ENCODE results near the gene ATL3. TPM values are rescaled to one million over a fixed set of nuclear protein-coding genes. Genes with fewer than 3 reads are reported as not detected.

Gene ATL3
- total and polyA plus RNA-seq, 2 experiments from 2014 or later: 3.1 to 3.8 TPM

GRCh38 chr11:63616953-63617352 lies 54.2 kb downstream of the ATL3 start:
- TF ChIP-seq CTCF (IDR thresholded peaks at IDR 0.05; ENCODE audit: low read depth, low read length): no peak
- Histone ChIP-seq H3K4me1 (ENCODE audit: low read depth) (no peaks in the 10 kb centered on the region), H3K27me3 (peaks cover 22% of the 10 kb centered on the region), H3K36me3 (no peaks in the 10 kb centered on the region), H3K4me3 (no peak overlapping the region), H3K27ac (no peak overlapping the region), H3K9me3 (ENCODE audit: low read depth) (no peaks in the 10 kb centered on the region)
- DNase-seq (ENCODE audit: low read depth in 1 of 2, low spot score in 1 of 2): no peak

DNA sequence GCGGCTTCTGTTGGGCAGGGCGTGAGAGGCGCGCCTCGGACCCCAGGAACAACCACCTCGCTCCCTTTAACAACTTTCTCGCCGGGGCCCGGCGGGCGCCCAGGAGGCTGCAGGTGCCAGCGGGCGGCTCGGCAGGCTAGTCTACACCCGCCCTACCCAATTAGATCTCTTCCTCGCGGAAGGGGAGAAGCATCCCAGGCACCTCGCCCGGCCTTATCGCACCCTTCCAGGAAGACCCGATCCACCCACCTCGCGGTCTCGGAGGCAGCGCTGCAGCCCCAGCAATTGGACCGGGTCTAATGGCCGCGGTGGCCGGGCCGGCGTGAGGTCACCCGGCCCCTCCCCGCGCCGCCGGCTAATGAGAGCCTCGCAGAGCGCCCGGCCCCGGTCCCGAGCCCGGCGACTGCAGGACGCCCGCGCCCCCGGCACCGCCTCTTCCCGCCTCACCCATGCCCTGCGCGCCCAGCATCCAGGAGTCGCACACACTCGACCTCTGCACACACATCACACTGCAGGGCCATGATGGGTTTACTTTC lies 57.0 kb downstream of the ATL3 start, which contains the start of gene PLAAT3:
Gene PLAAT3, minus strand, starts transcription at position 298 of the 536 bp plus-strand sequence. CDS start 419 bp downstream, outside the sequence.
- Histone ChIP-seq H3K27ac (no peak within 1 kb of the TSS), H3K9me3 (ENCODE audit: low read depth) (no peaks in the 10 kb centered on the region), H3K4me3 (peak within 1 kb of the TSS; percentile 60), H3K36me3 (no peaks in the 10 kb centered on the region), H3K27me3 (peaks cover 43% of the 10 kb centered on the region), H3K4me1 (ENCODE audit: low read depth) (no peaks in the 10 kb centered on the region)
- TF ChIP-seq CTCF (IDR thresholded peaks at IDR 0.05; ENCODE audit: low read depth, low read length): no peak
- DNase-seq (ENCODE audit: low read depth in 1 of 2, low spot score in 1 of 2): peak; percentile 73 to 83

- Histone ChIP-seq H3K36me3 (no peaks in the 10 kb centered on the region), H3K4me3 (peak overlapping the region; percentile 60), H3K27me3 (peaks cover 43% of the 10 kb centered on the region), H3K27ac (no peak overlapping the region), H3K9me3 (ENCODE audit: low read depth) (no peaks in the 10 kb centered on the region), H3K4me1 (ENCODE audit: low read depth) (no peaks in the 10 kb centered on the region)
- TF ChIP-seq CTCF (IDR thresholded peaks at IDR 0.05; ENCODE audit: low read depth, low read length): no peak
- DNase-seq (ENCODE audit: low read depth in 1 of 2, low spot score in 1 of 2): peak; percentile 48 to 56
Observed at GRCh38 chr11:63613517-63614135, 57.5 kb downstream of the ATL3 start.

DNA sequence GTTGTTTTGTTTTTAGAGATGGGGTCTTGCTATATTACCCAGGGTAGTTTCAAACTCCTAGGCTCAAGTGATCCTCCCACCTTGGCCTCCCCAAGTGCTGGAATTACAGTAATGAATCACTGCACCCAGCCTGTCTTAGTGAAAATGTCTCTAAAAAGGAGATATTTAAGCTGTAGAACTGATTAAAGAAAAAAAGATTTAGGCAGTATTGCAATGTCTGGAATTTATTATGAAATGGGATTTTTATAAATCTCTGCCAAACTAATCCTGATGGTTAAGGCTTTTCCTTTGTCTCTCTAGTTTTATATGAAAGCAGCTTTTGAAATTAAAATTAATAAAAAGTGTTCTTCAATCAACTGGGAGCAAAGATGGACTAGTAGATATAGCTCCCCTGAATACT lies 59.0 kb downstream of the ATL3 start:
- no peak for TF ChIP-seq CTCF (IDR thresholded peaks at IDR 0.05; ENCODE audit: low read depth, low read length)
- Histone ChIP-seq H3K9me3 (ENCODE audit: low read depth) (no peaks in the 10 kb centered on the region), H3K4me3 (no peak overlapping the region), H3K27ac (no peak overlapping the region), H3K36me3 (no peaks in the 10 kb centered on the region), H3K27me3 (peaks cover 43% of the 10 kb centered on the region), H3K4me1 (ENCODE audit: low read depth) (no peaks in the 10 kb centered on the region)
- peak in 1 of 2 donors; percentile 40 for DNase-seq (ENCODE audit: low read depth in 1 of 2, low spot score in 1 of 2)

DNA sequence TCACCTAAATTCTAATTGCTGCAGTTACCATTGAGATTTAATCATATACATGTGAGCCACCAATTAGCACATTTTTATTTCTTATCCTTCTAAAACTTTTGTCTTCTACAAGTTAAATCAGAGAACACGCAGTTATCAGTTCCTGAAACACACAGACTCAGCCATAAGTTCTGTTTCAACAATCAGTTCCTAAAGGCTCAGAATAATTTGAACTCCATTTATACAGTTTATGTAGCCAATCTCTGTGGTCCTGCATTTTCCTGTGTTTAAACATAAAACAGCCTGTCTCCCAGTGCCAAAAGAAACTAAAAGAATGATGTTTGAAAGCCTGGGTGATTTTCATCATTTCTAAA lies 59.8 kb downstream of the ATL3 start:
- peaks cover 43% of the 10 kb centered on the region for H3K27me3 ChIP-seq
- no peak overlapping the region for H3K27ac ChIP-seq
- H3K4me1 ChIP-seq (ENCODE audit: low read depth): no peaks in the 10 kb centered on the region
- TF ChIP-seq CTCF (IDR thresholded peaks at IDR 0.05; ENCODE audit: low read depth, low read length): no peak
- H3K9me3 ChIP-seq (ENCODE audit: low read depth): no peaks in the 10 kb centered on the region
- no peaks in the 10 kb centered on the region for H3K36me3 ChIP-seq
- DNase-seq (ENCODE audit: low read depth in 1 of 2, low spot score in 1 of 2): no peak
- no peak overlapping the region for H3K4me3 ChIP-seq
